NCI-H2196 treated with DMSO at 0.1 percent for 48 hours (cell line): ENCODE results near the gene PNKD.
"Not testable (repeated sequence)": the region's sequence is repeated elsewhere in the genome, so short reads cannot be mapped to it uniquely, and the experiment has no call there.

Experiments
- DNase-seq: peaks from one replicate; lab custom pipeline; 2025; ENCODE audit not compliant: unreplicated experiment; lab: John Stamatoyannopoulos, UW

The PNKD gene

GRCh38 chr2:218272531-218273212, 2.4 kb downstream of the PNKD start:
- peak; percentile 57 for DNase-seq

DNA sequence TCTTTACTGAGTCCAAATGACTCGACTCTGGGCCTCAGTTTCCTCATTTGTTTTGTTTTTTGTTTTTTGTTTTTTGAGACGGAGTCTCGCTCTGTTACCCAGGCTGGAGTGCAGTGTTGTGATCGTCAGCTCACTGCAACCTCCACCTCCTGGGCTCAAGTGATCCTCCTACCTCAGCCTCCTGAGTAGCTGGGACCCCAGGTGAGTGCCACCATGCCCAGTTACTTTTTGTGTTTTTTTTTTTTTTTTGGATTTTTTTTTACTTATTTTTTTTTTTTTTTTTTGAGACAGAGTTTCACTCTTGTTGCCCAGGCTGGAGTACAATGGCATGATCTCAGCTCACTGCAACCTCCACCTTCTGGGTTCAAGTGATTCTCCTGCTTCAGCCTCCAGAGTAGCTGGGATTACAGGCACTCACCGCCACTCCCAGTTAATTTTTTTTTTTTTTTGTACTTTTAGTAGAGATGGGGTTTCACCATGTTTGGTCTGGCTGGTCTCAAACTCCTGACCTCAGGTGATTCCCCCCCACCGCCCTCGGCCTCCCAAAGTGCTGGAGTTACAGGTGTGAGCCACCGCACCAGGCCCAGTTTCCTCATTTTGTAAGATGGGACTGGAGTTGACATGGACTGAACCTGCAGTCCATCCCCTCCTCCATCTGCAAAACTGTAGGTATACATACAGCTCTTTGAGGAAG, 3.0 kb downstream of the PNKD start:
- DNase-seq, result not testable (repeated sequence)

GRCh38 chr2:218273908-218274249, 3.6 kb downstream of the PNKD start:
- no peak for DNase-seq

GRCh38 chr2:218274586-218274985, 4.3 kb downstream of the PNKD start:
- DNase-seq, result no peak

DNA sequence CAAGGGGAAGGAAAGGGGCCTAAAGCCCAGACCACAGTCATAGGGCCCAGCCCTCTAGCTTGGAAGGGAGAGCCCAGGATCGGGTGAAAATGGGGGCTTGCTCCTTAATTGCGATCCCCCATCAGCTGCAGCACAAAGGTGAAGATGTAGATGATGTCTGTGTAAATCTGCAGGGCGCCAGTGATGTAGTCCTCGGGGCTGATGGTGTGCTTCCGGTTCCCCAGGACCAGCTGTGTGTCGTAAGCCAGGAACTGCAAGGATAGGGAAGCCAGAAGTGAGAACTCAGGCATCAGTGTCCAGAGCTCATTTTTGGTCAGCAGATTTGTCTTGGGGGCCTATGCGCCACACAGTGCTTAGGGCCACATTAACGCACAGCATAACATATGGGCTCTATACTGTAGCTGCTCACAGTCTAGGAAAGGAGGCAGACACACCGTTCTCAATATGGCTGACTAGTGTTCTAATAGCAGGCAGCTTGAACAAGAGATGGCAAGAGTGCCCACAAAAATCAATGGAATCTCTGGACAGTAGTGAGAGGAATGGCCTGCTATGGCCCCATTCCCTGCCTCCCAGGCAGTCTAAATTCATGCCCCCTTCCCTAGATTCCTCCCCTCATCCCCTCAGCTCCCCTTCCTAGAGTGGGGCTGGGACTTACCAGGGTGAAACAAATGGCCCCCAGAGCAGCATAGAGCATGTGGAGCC, 5.2 kb downstream of the PNKD start:
- DNase-seq, result no peak

DNA sequence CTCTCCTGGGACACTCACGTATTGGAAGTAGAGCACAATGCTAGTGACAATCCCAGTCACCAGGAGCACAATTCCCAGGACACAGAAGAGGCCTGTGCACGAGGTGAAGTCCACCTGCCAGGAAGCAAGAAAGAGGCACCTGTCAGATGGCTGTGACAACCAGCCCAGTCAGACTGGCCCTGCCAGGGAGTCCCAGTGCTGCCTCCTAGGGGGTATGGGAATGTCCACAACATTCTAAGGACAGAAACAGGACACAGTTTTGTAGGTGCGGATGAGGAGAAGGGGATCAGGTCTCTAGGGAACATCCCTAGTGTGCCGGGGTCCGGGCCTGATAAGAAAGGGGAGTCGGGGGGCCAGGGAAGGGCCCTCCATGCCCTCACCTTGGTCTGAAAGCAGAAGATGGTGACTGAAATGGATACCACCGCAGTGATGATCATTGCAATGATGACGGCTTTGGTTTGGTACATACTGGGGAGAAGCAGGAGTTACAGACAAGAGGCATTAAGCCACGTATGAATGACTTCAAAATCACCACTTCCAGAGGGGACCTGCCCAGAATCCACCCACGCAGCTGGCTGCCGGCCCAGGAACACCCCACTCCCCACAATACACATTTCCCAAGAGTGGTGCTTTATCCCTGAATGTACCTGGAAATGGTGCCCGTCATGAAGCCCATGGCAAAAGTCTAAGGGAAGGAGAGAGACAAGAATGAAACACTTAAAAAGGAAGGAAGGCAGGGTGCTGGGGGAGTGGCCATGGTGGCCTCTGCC, 6.9 kb downstream of the PNKD start:
- no peak for DNase-seq

DNA sequence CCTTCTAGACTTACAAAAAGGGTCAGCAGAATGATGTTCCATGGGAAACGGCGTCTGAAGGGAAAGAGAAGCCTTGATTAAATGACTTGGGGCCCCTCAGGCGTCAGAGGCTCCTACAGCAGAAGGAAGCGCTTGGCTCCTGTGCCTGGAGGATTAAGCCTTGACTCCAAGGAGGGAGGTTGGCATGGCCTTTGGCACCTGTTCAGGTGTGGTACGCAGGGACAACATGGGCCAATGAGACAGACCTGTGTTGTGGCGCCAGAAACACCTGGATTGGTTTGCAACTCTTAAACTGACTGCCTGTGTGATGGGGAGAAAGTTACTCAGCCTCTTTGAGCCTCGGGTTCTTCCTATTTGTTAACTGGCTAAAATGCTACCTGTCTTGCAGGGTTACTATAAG, 7.6 kb downstream of the PNKD start:
- DNase-seq, result no peak

DNA sequence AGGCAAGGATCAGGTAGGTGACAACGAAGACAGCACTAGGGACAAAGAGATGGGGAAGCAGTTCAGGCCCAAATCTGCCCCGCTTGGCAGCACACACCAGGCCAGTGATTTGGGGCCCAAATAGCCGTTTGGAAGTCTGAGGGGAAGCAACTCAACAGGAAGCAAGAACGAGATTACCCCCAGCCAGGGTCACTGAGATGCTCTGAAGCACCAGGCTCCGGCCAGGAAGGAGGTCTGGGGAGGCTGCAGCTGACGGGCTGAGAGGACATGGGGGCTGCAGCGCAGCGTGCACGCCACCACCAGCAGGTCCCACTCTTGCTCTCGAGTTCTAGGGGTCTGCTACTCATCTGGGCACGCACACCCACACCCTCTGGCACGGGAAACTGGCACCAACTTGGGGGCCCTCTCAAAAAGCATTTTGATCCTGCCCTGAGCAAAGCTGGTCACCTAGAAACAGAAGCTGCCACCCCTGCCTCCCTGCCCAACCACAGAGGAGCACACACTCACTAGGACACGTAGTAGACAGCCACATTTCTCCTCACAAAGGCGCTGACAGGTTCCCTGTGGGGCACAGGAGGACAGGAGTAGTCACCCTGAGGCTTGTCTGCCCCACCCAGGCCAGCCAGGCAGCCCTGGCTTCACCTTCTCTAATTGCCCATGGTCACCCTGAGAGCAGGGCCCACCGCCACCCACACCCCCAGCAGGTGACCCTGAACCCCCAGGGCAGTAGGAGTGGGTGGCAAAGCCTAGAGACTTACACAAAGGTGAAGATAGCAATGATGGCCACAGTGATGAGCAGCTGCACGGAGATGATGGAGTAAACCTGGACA, 8.4 kb downstream of the PNKD start:
- DNase-seq, result no peak

DNA sequence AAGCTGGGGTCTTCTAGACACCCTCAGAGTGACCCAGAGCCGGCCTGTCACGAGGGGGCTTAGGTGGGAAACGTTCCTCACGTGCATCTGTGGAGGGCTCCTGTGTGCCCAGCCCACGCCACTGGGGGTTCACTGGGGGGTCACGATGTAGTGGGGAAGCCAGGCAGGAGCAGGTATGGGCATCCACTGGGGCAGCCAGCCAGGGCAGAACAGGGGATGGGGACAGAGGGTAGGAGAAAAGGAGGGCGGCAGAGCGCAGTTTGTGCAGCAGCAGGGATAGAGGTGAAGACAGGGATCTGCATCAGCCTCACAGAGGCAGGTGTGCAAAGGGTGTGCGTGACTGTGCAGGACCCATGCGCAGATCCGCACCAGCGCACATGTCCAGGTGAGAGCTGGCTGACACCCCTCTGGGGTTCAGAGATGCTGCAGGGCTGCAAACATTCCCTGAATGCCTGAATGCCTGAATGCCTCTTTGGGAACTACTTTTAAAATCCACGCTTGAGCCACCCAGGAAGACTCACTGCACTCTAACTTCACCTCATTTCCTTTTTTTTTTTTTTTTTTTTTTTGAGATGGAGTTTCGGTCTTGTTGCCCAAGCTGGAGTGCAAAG, 10.0 kb downstream of the PNKD start:
- DNase-seq, result no peak

- no peak for DNase-seq
Observed at GRCh38 chr2:218281449-218281848, 11.1 kb downstream of the PNKD start.

GRCh38 chr2:218282173-218282991, 12.1 kb downstream of the PNKD start:
- DNase-seq, result no peak

DNA sequence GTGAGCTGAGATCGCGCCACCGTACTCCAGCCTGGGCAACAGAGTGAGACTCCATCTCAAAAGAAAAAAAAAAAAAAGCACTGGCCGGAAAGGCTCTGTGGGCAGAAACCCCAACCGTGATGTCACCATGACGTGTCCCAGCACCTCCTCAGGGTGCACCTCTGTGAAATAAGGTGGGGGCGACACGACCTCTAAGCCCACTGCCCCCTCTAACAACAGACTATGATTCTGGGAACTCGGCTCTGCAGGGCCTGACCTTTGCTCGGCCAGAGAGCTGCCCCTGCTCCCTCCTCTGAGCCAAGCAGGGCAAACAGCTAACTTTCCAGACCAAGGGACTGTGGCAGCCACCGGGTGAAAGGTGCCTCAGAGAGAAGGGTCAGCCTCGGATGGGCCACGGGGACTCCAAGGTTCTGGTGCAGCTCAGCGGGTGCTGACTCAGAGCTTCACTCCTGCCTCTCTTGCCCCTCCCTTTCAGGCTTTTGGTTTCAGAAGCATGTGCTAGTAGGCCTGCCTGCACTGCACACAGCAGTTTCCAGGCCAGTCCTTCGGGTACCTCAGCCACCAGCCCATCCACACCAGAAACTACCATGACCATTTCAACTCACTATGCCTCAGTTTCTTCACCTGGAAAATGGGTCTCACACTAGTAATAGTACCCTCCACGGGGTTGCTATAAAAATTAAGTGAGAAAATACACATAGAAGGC, 13.9 kb downstream of the PNKD start:
- no peak for DNase-seq

DNA sequence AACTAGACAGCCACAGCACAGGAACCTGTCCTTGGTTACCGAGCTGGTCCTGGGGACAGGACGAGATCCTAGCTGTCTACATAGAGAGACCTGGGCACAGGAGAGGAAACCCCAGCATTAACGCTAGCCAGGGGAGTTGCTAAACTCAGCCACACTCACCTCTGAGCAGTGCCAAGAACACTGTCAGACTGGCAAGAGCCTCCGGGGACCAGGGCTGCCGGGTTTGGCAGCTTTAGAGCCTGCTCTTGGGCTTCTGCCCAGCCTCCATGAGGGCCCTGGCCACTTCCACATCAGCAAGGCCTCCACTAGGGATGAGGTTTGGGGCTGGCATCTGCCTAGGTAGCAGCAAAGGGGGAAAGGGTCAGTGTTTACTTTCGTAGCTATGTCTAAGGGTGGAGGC, 15.3 kb downstream of the PNKD start:
- DNase-seq, result no peak

DNA sequence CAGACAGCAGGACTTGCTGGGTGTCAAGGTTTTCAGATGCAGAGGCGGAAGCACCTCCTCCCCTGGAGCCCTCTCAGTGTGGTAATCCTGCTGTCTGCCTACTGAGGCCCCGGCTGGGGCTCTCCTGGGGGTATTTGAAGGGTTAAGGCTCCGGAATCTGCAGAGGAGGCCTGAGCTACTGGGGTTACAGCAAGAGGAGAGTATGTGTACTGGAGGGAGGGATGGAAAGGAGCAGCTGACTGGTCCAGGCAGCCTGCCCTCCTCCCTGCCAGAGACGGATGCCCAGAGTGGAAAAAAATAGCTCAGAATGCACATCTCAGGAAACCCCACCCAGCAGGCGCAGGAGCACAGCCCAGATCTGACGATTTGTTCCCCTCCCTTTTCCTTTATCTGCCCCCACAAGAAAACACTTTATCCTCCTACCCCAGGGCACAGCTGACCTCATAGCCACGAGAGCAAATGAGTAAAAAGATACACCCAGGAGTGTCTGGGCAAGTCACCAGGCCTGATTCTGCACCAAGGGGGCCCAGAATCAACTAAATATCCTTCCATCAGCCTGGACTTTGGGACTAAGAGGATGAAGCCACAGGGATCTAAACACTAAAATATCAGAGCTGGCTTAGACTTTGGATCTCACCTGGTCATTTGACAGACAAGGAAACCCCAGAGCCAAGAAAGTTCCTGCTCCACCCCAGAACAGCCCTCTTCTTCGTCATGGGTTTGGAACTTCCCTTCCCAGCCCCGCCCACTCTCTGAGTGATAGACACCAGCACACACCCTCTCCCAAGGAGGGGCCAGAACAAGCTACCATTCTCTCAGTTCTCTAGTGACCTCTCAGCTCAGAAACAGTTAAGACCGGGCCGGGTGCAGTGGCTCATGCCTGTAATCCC, 16.5 kb downstream of the PNKD start:
- DNase-seq, result no peak

DNA sequence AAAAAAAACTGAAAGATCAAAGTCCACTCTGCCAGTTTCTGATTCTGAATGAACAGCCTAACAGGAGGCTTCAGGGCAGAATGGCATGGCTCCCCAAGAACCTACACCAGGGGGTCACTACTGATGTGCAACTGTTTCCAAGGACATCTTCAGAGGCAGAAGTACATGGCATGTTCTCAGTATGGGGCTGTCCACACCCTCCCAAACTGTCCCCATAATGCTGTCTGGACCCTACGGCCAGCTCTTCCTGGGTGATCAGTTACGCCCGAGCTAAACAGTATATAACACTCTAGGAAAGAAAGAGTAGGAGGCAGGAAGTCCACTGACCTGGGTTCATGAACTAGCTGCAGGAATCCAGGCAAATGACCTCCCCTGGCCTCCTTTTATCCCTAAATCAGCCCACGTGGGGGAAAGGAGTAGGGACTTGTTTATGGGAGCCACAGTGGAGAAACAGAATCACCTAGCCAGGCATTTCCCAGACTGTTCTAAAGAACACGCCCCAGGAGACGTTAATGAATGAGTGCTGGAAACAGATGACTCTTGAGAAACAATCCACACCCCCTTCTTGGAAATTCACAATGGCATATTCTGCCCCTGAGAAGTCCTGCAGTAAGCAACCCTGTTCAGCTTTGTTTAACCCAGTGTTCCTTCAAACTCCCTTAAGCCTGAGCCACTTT, 19.5 kb downstream of the PNKD start:
- DNase-seq, result no peak

GRCh38 chr2:218290316-218291261, 20.3 kb downstream of the PNKD start:
- no peak for DNase-seq
